ENCODE results near the gene ATG9B.

The ATG9B gene, protein sequence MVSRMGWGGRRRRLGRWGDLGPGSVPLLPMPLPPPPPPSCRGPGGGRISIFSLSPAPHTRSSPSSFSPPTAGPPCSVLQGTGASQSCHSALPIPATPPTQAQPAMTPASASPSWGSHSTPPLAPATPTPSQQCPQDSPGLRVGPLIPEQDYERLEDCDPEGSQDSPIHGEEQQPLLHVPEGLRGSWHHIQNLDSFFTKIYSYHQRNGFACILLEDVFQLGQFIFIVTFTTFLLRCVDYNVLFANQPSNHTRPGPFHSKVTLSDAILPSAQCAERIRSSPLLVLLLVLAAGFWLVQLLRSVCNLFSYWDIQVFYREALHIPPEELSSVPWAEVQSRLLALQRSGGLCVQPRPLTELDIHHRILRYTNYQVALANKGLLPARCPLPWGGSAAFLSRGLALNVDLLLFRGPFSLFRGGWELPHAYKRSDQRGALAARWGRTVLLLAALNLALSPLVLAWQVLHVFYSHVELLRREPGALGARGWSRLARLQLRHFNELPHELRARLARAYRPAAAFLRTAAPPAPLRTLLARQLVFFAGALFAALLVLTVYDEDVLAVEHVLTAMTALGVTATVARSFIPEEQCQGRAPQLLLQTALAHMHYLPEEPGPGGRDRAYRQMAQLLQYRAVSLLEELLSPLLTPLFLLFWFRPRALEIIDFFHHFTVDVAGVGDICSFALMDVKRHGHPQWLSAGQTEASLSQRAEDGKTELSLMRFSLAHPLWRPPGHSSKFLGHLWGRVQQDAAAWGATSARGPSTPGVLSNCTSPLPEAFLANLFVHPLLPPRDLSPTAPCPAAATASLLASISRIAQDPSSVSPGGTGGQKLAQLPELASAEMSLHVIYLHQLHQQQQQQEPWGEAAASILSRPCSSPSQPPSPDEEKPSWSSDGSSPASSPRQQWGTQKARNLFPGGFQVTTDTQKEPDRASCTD

DNA sequence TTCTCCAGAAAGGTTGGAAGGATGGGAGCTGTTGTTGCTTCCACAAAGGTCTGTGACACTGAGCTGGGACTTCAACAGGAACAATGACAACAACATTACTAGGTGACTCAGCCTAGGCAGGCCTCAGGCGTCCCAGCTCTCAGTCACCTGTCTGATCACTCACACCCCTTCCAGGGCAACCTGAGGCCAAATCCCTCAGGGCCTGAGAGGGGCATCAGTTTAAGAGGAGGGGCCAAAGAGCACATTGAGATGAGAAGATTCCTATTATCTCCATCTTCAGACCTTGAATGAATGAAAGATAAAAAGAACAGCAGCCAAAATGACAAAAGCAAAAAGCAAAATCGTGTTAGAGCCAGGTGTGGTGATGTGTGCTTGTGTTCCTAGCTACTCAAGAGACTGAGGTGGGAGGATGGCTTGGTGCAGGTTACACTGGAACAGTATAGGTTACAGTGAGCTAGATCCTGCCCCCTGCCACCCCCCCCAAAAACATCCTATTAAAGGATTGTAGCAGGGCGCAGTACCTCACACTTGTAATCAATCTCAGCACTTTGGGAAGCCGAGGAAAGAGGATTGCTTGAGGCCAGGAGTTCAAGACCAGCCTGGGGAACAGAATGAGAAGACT is at the start of gene ATG9B:
Gene ATG9B (minus strand): TSS at position 60 of the 622 bp plus-strand sequence. CDS start 71 bp downstream, outside the sequence.
- no peak for DNase-seq

DNA sequence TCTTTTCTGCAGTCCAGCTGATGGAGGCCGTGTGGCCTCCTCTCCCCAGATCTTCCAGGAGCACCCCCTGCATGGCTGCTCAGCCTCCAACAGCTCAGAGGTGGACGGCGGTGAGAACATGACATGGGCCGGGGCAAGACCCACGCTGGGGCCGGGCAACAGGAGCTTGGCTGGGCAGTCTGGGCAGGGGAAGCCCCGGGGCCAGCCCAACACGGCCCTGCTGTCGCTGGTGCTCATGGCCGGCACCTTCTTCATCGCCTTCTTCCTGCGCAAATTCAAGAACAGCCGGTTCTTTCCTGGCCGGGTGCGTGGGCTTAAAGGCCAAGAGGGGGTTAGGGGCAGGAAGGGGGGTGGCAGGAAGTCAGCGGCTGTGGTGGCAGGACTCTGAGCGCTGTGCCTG is 49.7 kb upstream of the ATG9B start:
- DNase-seq = no peak

DNA sequence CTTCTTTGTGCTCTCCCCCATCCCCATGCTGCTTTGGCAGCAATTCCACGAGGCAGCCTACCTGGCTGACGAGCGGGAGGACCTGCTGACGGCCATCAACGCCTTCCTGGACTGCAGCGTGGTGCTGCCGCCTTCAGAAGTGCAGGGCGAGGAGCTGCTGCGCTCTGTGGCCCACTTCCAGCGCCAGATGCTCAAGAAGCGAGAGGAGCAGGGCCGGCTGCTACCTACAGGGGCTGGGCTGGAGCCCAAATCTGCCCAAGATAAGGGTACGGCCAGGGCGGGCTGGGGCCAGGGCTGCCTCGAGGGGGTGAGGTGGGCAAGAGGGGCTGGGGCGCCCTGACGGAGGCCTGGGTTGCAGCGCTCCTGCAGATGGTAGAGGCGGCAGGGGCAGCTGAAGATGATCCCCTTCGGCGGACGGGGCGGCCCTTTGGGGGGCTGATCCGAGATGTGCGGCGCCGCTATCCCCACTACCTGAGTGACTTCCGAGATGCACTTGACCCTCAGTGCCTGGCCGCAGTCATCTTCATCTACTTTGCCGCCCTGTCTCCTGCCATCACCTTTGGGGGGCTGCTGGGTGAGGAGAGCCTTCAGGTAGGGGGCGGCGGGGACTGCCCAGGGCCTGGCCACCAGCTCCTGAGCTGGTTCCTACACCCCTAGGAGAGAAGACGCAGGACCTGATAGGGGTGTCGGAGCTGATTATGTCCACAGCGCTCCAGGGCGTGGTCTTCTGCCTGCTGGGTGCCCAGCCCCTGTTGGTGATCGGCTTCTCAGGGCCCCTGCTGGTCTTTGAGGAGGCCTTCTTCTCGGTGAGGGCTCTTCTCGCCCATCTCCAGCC is 47.0 kb upstream of the ATG9B start:
- no peak for DNase-seq

DNA sequence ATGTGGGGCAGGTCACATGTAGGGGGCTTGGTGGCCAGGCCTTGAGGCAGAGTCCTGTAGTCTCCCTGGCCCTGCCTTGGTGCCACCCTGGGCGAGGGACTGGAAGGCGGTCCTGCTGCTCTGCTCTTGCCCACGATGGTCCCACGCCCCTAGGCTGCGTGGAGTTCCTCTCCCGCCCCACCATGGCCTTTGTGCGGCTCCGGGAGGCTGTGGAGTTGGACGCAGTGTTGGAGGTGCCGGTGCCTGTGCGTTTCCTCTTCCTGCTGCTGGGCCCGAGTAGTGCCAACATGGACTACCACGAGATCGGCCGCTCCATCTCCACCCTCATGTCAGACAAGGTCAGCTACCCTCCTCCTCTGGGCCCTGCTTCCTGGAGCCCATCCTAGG is 46.3 kb upstream of the ATG9B start:
- DNase-seq = no peak

DNA sequence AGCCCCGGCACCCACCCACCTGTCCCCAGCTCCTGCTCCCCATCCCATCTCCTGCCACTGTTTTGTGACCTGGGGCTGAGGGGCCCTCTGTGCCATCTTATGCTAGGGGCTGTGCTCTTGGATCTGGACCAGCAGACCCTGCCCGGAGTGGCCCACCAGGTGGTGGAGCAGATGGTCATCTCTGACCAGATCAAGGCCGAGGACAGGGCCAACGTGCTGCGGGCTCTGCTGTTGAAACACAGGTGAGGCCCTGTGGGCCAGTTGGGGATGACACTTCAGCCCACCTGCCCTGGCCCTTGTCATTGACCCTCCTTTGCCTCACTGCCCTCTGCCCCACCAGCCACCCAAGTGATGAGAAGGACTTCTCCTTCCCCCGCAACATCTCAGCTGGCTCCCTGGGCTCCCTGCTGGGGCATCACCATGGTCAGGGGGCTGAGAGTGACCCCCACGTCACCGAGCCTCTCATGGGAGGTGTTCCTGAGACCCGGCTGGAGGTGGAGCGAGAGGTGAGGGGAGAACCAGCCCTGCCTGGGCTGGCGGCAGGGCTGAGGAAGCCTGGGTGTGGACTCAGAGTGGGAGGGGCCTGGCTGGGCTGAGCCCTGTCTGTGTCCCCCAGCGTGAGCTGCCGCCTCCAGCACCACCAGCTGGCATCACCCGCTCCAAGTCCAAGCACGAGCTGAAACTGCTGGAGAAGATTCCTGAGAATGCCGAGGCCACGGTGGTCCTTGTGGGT is 45.7 kb upstream of the ATG9B start:
- no peak for DNase-seq

DNA sequence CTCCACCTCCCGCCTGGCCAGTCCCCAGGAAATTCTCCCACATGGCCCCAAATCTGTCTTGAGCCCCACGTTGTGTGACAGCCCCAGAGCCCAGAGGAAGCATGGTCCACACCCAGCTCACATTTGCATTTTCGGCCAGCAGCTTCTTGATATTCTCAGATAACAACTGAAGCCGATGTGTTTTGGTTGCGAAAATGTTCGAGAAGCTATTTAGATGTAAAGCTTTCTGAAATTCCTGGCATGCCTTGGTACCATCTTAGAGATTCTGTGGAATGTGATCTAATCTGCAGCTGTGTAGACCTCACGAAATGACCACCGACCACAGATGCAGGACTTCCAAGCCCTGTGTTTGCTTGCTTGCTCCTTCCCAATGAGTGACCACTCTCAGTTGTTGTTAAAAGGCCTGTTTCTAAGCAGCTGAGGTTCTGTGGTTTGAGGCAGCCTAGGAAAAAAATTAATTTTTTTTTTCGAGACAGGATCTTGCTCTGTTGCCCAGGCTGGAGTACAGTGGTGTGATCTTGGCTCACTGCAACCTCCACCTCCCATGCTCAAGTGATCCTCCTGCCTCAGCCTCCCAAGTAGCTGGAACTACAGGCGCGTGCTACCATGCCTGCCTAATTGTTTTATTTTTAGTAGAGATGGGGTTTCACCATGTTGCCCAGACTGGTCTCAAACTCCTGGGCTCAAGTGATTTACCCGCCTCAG is 43.9 kb upstream of the ATG9B start:
- DNase-seq = no peak

DNA sequence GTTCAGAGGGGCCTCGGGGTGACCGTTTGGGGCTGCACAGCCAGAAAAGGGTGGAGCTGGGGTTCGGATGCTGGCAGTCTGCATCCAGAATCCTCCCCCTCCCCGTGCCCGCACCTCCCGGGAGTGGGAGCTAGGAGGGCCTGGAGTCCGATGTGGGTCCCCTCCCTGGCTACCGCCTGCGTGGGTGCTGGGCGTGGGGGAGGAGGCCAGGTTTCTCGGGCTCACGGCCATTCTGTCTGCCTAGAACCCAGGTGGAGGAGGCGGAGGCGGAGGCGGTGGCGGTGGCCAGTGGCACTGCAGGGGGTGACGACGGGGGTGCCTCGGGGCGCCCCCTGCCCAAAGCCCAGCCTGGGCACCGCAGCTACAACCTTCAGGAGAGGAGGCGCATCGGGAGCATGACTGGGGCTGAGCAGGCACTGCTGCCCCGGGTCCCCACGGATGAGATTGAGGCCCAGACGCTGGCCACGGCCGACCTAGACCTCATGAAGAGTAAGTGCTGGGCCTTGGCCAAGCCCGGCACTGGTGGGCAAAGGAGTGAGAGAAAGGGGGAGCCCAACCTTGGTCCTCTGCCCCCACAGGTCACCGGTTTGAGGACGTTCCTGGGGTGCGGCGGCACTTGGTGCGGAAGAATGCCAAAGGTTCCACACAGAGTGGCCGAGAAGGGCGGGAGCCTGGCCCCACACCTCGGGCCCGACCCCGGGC is 42.1 kb upstream of the ATG9B start:
- DNase-seq = no peak

DNA sequence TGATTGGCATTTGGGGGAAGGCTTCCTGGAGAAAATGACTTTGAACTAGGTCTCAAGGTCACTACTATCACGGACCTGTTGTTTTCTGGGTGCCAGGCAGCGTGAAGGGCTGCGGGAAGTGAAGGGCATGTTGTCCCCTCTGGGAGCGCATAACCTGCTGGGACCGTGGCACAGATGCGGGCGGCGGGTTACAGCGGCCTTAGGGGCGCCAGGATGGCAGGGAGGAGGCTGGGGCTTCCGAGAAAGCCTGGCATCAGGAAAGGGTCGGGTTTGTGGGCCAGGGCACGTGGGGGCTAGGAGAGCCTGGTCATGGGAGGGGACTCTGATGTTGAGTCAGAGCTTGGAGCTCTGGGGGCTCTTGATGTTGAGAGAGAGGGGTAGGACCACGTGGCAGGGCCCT is 41.2 kb upstream of the ATG9B start:
- no peak for DNase-seq

DNA sequence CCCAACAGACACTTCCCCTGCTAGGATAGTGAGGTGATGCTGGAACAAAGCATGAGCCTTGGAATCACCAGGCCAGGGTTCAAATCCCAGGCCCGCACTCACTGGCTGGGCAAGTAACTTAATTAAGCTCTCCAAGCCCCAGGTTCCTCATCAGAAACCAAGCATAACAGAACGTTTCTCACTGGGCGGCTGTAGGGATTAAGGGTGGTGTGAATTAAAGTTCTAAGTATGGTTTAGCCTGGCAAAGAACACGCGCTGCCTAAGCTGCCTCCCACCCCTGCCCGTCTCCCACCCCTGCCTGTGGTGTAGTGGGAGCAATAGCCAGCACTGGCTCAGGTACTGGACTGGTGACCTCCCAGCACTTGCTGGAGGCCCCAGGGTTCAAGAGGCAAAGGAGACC is 40.7 kb upstream of the ATG9B start:
- no peak for DNase-seq

DNA sequence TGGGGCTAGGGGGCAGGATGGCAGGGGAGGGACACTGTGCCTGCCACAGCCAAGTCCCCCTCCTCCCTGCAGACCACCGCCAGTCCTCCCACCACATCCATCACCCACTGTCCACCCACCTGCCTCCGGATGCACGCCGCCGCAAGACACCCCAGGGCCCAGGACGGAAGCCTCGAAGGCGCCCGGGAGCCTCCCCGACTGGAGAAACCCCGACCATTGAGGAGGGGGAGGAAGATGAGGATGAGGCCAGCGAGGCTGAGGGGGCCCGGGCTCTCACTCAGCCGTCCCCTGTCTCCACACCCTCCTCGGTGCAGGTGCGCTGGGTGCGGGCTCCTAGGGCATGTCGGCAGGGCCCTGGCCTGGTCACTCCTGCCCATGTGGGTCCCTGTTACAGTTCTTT is 40.2 kb upstream of the ATG9B start:
- no peak for DNase-seq

DNA sequence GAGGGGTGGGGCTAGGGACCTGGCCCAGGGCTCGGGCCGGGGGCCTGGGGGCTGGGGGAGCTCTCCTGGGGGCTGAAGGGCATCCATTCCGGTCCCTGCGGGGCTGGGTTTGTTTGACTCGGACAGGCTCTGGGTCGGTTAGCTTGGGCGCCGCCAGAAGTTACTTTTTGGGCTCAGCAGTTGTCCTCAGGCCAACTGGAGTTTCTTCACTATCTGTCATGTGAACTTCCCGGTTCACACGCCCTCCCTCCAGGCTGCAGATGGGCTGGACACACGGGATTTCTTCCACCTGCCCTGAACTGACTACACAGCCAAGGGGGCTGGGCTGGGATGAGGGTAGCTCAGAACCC is 38.9 kb upstream of the ATG9B start:
- no peak for DNase-seq

DNA sequence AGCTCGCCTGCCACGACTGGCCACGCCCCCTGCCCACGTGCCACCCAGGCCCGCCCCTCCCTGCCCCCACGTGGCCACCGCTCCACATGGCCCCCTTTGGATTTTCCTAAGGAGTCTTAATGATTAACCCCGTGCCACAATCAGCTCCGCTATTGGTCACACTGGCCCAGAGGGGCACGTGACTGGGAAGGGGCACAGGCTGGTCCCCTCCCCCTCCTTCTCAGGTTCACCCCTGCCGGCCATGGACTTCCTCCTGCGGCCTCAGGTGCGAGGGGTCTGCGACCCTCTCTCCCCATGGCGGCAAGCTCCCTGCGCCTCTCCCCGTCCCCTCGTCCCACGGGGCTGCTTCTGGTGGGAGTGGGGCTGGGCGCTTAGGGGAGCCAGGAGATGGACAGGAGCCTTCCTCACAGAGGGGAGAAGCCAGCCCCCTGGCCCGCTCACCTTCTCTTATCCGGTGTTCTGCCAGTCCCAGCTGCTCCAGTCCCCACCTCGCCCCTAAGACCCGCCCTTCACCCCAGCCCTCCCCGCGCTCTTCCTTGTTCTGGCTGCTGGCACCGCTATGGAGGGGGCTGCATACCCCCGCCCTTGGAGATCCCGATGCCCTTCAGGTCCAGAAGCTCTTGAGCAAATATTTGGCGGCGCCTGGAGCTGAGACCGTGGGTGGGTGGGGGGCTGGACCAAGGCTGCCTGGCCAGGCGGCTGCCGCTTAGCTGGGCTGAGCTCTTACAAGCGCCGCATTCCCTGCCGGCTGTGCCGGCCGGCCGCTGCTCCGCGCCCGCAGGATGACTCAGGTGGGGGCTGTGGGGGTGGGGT is 38.3 kb upstream of the ATG9B start:
- DNase-seq = no peak

DNA sequence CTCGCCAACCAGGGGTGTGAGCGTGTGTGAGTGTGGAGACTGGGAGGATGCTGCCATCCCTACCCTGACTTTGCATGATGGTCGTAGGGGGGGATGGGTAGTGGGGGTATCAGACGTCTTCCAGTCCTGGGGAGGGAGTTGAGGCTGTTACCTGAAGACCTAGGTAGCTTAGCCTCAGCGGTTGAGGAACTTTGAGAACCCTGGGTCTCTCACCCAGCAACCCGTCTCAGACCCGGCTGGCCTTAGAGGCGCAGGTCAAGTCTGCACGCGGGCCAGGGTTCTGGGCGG is 37.8 kb upstream of the ATG9B start:
- no peak for DNase-seq

DNA sequence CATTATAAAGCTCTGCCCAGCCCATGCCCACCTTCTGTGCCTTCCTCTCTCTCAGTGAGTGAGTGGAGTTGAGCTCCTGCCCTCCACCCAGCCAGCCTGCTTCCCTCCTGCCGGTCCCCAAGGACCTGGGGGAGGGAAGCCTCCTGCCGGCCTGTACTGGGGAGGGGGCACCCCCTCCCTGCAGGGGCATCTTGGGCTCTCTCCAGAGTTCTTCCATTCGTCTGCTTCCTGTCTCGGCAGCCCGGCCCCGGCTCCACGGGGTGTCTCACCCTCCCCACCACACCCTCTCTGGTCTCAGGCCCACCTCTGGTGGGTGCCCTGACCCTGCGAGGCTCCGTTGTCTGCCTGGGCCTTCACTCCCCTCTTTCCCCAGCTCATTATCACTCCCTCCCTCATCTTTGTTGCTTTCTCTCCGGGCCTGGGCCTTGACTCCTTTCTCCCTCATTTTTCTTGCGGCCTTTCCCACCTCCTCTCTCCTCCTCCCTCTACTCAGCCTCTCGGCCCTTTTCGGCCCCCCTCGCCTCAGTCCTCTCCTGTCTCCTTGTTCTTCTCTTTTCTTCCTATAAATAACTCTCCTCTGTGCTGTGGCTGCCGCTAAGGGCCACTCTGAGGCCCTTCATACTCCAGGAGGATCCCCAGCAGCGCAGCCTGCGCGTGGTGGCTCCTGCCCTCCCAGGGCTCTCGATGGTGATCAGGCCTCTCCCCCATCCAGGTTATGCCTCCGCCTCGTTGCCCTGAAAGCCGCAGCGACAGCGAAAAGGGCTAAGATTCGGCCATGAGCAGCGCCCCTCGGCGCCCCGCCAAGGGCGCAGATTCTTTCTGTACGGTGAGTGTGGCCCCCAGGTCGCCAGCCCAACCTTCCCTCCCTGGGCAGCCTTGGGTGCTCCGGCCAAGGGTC is 37.2 kb upstream of the ATG9B start:
- no peak for DNase-seq

DNA sequence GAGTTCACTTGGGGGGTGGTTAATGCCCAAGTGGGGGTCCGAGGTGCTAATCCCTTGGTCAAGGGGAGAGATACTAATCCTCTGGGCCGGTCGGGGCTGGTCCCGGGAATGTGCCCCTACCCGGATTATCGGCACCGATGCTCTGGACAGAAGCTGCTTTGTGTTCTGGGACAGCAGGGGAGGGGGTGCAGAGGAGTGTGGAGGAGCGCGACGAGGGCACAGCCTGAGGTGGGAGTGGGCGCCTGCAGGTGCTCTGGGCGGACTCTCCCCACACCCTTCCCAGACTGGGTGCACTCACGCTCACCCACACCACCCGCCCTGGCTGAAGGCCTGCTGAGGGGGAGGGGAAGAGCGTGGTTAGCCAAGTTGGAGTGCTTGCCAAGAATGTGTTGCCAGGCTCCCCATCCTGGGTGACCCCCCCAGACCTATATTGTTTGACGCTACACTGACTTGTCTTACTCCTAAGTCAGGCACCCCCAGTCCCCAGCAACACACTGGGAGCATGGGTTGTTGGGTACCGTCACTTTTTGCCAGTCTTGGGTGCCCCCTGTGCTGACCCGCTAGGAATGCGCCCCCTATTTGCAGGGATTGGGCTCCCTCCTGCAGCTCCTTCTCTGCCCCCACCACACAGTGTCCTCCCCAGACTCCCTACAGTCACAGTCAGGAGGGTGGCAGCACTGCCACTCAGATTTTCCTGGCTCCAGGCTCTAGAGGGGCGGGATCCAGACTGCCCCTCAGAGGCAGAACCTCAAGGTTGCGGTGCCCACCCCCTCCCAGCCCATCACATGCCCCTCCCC is 36.3 kb upstream of the ATG9B start:
- no peak for DNase-seq

DNA sequence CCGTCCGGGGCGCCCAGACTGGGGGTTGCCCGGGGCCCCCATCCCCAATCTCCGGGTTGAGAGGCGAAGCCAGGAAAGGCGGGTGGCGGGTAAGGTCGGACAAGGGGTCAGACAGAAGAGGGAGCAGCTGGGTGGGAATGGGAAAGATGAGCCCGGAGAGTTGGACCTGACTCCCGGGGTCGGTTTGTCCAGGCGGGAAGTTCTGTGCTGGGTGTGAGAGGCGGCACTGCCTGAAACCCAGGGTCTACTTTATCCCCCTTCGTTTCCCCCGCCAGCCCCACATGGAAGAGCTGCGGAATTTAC is 35.8 kb upstream of the ATG9B start:
- no peak for DNase-seq

DNA sequence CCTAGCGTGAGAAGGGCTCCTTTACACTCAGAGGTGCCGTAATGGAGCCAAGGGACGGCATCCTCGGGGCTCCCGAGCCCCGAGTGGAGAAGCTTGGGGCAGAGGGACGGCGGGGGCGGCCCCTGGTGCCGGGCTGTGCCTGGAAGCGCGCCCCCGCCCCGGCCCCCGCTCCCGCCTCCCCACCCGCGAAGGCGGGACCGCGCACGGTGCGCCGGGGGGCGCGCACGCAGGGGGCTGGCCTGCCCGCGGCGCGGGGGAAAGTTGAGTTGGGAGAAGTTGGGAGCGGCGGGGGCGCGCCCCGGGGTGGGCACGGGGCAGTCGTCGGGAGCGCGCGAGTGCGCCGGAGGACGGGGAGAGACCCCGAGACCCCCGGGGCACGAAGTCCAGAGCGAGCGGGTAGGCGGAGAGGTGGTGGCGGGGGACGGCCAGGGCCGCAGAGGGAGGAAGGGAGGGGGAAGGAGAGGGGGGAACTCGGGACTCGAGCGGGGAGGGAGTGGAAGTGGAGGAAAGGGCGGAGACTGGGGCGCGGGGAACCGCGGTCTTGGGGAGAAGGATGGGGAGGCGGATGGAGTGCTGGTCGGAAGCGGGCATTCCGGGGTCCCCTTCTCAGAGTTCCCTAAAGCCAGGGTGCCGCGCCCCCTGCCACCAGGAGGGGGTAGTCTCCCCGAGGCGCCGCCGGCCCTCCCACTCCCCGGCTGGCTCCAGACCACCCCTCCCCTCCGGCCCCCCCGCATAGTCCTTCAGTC is 35.2 kb upstream of the ATG9B start, which contains the start of gene SLC4A2:
Gene SLC4A2 (plus strand): TSS at position 223 of the 746 bp plus-strand sequence. CDS start 2,399 bp downstream, outside the sequence.
- DNase-seq = no peak

Measured in NCI-H510A (cell line).